HG03457 (cell line): ENCODE measurements around the gene MTCH1.

Source experiments
- ATAC-seq: cut with Tn5 transposase; IDR thresholded peaks from one replicate; pipeline ENCODE4 v1.9.1; 2021; ENCODE audit warnings: moderate number of reproducible peaks; ENCODE audit not compliant: unreplicated experiment

The MTCH1 gene

GRCh38 chr6:37018198-37019064, 32.4 kb upstream of the MTCH1 start:
- peak; percentile 60 for ATAC-seq

GRCh38 chr6:37017606-37018197, 31.7 kb upstream of the MTCH1 start:
- peak; percentile 13 for ATAC-seq

- no peak for ATAC-seq
Measured at GRCh38 chr6:37016995-37017394, 31.0 kb upstream of the MTCH1 start.

DNA sequence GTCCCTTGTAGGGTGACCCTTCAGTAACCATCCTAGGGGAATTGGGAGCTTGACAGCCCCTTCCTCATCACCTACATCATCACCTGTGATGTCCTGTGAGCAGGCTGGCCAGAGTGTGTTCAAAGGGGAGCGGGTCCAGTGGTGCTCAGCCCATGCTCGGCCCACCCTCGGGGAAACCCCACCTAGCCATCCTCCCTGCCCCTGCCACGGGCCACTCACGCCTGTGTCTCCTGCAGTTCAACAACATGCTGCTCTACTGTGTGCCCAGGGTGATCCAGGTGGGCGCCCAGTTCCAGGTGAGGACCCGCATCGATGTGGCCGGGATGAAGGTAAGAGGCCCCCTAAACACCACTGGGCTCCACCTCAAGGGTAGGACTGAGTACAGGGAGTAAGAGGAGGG, 29.5 kb upstream of the MTCH1 start:
- ATAC-seq, result no peak

GRCh38 chr6:37014667-37015066, 28.7 kb upstream of the MTCH1 start:
- no peak for ATAC-seq

GRCh38 chr6:37013516-37014491, 27.8 kb upstream of the MTCH1 start:
- ATAC-seq, result no peak

GRCh38 chr6:37011656-37012378, 25.8 kb upstream of the MTCH1 start:
- no peak for ATAC-seq

GRCh38 chr6:37010402-37010892, 24.5 kb upstream of the MTCH1 start:
- no peak for ATAC-seq

DNA sequence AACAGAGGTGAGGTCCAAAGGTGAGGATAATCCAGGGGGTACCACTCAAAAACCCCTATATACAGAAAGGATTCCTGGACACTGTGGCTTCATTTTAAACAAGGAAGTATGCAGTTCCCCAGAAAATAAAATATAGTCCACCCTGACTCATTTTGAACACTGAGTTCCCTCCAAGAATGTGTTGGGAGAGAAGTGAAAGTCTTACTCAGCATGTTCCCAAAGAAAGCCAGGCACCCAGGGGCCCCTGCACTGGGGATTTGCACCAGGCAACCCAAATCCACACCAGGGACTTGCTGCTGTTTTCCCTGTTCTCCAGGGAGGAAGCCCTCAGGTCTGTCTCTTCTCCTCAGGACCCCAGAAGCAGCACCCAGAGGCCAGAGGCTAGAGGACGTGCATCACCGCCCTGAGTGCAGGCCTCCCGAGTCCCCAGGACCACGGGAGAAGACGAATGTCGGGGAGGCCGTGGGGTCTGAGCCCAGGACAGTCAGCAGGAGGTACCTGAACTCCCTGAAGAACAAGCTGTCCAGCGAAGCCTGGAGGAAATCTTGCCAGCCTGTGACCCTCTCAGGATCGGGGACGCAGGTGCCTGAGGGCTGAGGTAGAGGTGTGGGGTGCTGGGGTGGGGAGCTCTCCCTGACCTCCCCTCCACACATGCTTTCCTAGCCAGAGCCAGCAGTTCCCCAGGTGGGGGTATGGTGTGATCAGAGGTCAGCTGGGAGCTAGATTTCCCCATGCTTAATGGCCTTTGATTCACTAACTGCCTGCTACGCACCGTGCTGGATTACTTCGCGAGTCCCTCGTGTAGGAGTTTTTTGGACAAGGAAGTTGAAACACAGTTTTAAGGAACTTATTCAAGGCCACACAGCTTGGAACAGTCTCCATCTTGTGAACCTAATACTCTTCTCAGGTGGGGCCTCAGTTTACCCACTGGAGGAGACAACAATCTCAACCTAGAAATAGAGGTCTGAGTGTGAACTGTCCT, 22.8 kb upstream of the MTCH1 start:
- no peak for ATAC-seq

GRCh38 chr6:37007340-37008043, 21.5 kb upstream of the MTCH1 start:
- no peak for ATAC-seq

DNA sequence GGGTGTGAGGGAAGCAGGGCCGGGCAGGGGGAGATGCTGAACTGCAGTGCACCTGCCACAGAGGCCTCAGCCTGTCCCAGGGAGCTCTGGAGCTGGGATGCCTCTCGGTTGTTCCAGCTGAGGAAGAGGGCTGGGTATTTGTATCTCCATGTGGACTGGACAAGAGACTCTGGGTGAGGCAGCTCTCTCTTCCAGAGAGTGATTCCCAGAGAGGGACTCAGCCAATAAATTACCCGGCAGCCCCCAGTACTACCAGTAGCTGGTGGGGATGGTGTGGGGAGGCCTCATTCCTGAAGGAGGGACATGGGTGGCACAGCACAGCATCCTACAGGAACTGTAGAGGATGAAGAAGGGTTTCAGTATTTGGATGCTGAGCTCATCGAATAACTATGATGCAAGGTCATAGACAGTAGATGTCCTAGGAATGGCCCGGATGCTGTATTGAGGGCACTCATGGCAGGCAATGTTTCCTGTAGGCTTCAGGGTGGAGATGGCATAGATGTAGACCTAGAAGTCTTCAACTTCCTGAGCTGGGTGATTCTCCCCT, 20.9 kb upstream of the MTCH1 start:
- ATAC-seq, result no peak

GRCh38 chr6:37005827-37006567, 20.0 kb upstream of the MTCH1 start:
- no peak for ATAC-seq

GRCh38 chr6:37005061-37005810, 19.2 kb upstream of the MTCH1 start, which contains the start of gene FGD2:
TSS of gene FGD2 (plus strand) at chr6:37005655. CDS start at chr6:37005818, 163 bp downstream.
- ATAC-seq, result no peak

- no peak for ATAC-seq
Measured at GRCh38 chr6:37004044-37004980, 18.3 kb upstream of the MTCH1 start.

GRCh38 chr6:36999751-37000125, 13.7 kb upstream of the MTCH1 start:
- no peak for ATAC-seq
